ENCODE results near the gene FAM9A.

DNA sequence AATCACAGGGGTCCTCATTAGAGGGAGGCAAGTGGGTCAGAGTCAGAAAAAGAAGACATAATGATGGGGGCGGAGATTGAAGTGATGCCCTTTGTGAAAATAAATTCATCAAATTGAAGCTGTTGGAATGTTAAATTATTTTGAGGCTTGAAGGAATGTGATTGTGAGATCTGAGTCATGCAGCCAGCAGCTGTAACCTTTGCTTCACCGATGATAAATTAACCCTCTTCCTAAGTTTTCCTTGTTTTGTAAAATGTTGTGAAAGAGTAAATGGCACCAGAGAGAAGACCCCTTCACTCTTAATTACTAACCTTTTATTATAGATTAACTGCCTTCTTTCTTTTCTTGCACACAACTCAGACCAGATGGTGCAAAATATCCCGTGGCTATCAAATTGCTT lies 47.7 kb upstream of the FAM9A start:
- TF ChIP-seq GATA2 (IDR thresholded peaks at IDR 0.05; ENCODE audit: low read depth, low read length) (no peak), GATA3 (IDR thresholded peaks at IDR 0.05; ENCODE audit: low read depth, low read length) (no peak)

Measured in SH-SY5Y (cell line).